ENCODE results near the gene PLXDC2.

Gene PLXDC2

DNA sequence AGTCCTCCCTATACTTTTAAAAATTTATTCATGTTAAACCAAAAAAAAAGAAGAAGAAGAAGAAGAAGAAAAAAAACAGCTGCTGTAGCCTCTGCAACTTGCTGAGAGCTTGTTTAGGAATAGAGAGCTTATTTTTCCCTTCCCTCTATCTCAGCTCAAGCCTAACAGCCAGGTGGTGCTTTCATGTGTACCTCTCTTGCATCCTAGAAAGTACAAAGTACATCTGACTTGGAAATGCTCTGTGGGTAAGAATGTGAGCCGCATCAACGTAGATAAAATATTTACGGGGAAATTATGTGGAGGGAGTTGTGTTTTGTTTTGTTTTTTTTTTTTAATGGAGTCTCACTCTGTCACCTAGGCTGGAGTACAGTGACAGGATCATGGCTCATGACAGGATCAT, 99.6 kb downstream of the PLXDC2 start:
- no peak for DNase-seq

DNA sequence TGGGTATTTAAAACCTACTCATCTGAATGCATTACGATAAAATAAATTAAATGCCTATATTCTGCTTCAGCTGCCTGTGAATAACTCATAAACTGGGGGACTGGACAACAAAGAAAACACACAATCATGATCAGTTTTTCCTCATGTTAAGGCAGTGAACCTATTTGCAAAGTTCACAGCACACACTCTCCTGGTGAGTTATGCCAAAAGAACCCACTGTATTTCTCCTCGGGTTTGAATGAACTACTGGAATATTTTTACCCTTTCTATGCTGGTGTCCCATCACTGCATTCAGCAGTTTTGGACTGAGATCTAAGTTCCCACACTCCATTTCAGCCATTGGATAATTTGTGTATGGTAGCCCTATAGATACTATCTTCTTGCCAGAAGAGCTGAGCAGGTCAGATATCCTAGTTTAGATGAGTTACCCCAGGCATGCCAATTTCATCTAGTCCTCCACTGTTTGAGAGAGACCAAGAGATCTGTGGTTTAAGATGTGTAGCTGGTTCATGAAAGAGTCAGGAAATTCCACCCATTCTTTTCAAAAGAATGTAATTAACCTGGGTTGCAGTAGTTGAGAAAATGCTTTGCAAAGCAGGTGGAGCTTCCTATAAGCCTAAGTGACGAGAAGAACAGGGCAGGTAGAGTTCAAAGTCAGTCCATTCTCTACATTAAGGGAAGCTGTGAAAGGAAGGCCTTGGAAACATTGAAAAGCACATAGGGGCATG, 101.7 kb downstream of the PLXDC2 start:
- DNase-seq, result no peak

DNA sequence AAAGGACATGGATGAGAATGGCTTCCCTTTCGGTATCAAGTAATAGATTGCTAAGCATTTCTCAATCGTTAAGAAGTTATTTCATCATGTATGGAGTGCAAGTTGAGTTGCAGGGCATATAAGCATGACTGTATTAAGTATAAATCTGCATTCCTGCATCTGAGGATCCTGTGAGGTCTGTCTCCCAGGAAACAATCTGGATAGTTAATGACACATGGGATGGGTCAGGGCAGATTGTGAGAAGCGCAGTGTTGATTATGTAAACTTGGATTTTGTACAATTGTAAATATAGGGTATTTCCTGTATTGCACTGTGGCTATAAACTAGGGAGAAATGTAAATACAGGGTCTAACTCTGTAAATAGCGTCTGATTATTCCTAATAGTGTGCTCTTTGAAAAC, 102.6 kb downstream of the PLXDC2 start:
- no peak for DNase-seq

DNA sequence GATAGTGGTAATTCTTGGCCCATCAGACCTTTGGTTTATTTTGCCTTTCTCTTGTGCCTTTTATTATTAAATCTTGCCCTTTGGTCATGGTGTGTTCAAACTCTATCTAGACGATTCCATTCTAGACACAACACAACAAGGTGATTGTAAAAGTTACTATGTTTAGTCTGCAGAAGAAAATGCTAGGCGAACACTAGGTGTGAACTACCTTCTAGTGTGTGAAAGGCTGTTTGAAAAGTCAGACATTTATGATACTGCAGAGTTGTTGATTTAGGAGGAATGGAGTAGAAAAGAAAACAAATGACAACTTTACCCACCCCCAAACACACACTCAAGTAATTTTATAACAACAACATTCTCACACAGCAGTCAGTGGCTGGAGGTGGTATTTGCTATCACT, 103.4 kb downstream of the PLXDC2 start:
- no peak for DNase-seq

DNA sequence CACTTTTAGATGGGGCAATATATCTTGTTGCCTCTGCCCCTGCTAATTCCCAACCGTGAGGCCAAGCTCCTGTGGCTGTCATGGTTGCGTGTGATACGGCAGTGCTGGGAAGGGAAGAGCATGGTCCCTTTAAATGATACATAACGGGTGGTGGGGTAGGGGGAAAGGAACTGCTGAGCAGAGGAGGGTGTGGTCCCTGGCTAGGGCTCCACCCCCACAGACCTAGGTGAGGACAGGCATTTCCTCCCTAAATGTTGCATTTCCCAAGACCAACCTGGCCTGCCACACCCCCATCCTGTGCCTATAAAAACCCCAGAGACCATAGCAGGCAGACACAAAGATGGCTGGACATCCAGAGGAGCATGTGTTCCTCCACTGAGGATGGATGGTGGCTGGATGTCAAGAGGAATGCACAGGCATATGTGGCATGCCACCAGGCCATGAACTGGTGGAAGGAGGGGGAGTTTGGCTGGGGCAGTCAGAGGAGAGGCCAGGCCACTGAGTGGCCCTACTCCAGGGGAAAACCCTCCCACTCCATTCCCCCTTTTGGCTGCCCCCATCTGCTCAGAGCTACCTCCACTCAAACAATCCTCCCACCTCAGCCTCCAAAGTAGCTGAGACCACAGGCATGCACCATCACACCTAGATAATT, 104.0 kb downstream of the PLXDC2 start:
- DNase-seq, result no peak

DNA sequence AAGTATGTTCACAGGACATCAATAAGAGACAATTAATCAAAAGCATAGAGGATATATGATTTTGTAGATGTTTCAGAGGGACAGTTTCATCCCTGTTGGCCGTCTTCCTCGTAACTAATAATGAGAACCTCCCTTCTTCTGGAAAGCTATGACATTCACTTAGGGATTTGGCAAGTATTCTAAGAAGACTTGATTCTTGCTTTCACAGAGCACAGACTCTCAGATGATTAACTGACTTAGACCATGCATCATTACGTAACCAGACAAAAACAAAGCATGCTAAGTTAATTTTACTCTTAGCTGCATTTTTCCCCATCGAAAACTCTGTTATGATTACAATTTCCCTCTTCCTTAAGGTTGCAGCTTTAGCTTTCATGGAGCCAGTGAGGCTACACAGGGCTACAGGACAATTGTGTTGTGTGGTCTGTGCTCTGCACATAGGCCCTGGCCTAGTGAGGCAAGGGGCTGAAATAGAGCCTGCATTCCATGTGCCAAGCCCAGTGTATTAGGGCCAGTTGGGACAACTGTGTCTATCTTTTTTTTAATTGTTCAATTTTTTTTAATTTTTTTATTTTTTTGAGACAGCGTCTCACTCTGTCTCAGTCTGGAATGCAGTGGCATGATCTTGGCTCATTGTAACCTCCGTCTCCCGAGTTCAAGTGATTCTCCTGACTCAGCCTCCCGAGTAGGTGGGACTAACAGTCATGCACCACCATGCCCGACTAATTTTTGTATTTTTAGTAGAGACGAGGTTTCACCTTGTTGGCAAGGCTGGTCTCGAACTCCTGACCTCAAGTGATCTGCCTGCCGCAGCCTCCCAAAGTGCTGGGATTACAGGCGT, 105.3 kb downstream of the PLXDC2 start:
- DNase-seq, result no peak

DNA sequence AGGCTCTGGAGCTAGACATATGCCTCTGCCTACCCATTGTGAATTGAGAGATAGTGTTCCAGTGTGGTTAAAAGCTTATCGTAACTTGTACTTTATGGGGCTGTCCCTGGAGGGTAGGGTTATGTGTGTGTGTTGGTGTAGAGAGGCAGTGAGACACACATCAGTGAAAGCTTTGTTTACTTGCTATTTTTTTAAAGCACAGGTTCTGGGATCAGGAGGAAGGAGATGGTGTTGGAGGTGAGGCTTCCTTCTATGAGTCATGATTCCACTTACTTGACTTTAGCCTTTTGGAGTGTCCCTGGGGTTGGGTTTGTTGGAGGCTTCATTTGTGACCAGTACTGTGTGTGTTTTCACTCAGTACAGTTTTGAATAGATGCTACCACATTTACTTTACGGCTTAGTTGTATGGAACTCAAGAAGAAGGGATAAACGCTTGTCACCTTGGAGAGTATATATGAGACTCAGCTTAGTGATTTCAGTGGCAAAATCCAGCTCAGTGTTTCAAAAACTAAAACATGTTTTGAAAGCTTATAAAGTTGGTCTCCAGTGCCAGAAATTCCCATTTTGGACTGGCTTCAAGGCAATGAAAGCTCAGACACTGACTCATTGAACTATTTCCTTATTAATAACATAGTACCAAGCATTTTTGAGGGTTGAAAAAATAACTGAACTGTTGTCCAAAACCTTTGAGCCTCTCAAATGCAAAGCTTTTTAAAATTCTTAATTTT, 106.2 kb downstream of the PLXDC2 start:
- no peak for DNase-seq

DNA sequence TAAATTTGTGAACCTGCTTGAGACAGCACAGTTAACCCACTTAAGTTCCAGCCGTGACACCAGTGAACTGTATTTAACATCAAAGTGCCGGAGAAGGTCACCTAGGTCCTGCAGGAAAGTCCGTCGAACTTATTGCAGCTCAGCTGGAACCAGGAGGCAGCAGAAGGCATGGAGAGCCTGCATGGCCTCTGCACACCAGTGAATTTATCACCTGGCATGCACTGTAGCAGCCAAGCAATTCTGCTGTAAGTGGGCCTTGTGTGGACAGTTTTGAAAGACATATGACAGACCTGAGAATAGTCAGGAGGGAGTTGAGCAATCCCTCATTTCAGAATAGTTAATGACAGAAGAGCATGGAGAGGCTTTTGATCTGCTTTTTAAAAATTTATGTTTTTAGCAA, 108.8 kb downstream of the PLXDC2 start:
- DNase-seq, result no peak

DNA sequence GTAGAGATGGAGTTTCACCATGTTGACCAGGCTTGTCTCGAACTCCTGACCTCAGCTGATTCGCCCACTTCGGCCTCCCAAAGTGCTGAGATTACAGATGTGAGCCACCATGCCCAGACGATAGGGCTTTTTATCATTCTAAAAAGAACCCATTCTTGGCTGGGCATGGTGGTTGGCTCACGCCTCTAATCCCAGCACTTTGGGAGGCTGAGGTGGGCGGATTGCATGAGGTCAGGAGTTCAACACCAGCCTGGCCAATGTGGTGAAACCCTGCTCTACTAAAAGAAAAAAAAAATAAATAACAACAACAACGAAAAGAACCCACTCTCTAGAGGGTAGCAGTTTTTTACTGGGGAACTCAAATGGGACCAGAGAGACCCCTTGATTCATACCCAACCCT, 112.7 kb downstream of the PLXDC2 start:
- no peak for DNase-seq

DNA sequence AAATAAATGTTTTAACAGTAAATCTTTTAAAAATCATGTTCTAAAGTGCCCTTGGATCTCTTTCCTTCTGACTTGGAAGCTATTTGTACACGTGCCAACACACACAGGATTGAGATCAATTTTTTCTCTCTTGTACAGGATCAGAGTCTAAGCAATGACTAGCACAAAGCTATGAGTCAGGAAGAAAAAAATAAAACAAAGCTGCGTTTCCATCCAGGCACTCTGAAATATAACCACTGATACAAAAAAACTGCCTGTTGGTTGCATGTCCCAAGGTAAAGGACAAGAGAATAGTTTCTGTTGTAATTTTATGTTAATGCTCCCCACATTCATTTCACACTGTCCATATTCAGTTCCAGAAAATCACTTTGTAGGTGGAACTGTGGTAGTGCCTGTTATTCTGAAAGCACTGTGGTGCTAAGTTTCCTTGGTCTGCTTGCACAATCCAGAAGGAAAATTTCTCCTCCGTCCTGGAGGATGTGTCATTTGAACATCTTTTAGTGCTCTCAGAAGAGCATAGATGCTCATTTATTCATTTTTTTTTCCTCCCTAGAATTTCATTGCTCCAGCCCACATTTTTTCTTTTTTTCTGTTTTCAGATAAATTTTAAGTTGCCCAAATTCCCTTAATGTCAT, 113.4 kb downstream of the PLXDC2 start:
- no peak for DNase-seq

DNA sequence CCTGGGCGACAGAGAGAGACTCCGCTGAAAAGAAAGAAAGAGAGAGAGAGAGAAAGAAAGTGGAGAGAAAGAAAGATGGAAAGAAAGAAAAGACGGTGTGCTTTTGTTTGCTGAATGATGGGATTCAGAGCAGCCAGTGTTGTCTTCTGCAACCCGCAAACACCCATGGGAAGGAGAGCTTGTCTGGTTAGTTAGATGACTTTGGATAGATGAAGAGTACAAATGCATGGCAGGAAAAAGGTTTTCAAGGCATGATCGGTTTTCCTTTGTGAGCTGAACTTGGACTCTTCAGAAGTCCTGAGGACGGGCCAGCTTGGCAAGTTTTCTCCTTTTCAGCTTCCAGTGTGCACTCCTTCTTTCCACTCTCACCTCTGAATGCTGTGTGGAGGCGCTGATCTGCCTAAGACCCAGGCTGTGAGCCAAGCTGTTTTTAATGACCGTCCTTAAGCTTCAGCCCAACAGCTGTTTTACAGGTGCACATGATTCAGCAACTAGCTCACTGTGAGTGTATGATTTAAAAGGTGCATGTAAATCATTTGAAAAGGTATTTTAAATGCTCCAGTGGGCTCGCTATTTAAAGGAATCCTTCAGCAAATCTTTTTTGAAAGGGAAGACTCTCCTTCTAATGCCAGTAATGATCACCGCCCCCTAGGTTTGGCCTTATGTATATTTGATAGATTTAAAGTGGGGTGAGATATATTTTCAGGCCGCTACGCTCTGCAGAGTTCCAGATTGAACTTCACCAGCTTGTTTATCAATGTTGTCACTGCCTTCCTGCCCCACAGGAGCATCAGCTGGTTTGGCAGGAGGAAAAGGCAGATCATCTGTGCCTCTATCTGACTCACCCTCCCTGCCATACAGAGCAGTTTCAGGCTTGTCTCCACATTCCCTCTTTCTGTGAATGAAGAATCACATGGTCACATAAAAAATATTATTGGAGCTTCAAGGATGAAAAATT, 115.0 kb downstream of the PLXDC2 start:
- no peak for DNase-seq

DNA sequence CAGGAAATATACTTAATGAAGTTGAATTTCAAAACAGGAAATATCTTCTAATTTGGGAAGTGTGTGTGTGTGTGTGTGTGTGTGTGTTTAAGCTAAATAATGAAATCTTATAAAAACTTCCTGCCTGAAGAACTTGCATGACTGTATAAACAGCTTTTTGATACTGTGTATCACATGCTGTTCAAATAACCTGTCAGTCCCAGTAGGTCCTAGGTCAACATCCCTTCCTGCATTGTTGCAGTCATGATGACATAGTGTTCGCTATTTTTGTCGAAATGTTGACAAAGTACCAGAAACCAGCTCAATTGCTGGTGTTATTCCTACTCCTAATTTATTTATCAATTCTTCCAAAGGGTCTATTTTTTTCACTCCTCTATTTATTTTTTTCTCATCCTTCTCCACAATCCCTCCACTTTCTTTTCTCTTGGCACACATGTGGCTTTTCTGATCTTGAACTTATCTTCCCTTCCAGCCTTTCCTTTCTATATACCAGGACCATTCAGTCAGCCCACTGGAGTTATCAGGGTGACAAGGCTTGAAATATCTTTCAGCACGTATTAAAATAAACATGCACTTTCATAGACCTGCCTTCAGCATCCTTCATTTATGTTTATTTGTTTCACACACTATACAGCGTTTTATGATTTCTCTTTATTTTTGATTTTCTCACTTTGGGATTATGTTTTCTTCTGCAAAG, 115.8 kb downstream of the PLXDC2 start:
- no peak for DNase-seq

DNA sequence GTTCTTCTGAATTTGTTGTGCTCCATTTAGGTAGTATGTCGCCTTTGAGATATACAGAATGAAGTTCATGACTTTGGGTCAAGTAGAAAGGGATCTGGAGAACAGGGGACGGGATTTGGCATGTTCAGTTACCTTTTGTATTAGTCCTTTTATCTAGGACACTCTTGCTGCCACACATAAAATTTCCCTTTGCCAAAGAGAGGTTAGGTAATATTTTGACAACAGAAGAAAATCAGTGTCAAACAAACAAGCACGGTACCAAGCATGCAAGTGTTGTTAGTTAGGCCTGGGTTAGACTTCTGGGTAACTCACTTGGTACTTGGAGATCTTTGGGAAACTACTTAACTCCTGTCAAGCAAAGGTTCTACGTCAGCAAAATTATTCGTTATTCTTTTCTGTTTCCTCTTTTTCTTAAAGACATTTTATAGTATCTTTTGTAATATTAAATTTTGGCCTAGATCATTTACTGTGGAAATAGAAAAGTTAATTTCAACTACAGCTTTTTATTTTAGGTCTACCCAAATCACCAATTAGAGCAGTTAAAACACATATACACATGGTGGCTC, 116.7 kb downstream of the PLXDC2 start:
- DNase-seq, result no peak

DNA sequence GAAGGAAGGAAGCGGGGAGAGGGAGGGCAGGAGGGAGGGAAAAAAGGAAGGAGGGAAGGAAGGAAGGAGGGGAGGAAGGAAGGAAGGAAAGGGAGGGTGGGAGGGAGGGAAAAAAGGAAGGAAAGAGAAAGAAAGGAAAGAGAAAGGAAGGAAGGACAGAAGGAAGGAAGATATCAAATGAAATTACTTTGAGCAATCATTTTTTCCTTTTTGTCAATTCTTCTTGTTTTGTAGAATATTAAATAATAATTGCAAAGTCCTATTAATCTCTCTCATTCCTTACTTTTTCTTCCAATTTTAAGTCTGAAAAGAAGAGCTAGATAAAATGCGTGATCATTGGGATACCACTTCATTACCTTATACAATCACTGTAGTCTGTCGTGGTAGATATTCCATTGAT, 117.5 kb downstream of the PLXDC2 start:
- DNase-seq, result no peak

DNA sequence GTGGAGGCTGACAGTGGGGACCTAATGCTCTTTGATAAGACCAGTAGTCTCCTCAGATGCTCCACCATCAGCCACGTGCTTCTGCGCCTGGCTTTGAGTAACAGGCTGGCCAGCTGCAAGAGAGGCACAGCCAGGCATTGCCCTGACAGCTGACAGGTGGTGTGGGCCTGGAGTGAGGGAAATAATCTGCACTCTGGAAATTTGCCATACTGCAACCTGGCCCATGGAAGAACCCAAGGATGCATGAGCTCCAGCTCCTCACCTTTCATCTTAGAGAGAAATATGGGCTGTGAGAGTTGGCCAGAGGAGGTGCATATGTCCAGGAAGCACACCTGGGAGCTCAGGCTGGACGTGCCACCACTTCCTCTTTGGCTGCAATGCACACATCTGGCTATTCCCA, 118.9 kb downstream of the PLXDC2 start:
- no peak for DNase-seq

DNA sequence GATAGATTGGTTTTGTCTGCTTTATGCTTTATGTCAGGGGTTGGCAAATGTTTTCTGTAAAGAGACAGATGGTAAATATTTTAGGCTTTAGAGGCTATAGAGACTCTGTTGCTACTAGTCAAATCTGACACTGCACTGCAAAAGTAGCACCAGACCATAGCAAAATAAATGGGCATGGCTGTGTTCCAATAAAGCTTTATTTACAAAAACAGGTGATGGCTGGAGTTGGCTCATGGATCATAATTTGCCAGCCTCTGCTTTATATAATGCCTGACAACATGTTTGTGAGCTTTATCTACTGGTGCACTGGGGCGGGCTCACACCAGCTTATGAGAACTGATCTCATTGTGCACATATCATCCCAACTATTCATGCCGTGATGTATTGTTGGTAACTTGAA, 120.1 kb downstream of the PLXDC2 start:
- DNase-seq, result no peak

DNA sequence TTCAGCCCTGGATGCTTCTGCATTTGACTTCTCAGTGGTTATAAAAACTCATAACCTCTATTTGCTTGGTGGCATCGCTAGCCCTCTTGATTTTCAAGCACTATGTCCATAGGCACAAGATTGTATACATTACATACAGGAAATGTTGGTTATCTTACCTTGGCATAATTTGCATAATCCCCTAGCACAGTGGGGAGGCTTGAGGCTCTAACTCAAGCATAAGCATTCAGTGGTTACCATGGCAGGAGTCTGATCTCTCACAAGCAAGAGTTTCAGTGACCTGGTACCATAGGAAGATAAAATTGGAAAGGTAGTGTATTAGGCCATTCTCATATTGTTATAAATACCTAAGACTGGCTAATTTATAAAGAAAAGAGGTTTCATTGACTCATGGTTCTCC, 121.8 kb downstream of the PLXDC2 start:
- no peak for DNase-seq

DNA sequence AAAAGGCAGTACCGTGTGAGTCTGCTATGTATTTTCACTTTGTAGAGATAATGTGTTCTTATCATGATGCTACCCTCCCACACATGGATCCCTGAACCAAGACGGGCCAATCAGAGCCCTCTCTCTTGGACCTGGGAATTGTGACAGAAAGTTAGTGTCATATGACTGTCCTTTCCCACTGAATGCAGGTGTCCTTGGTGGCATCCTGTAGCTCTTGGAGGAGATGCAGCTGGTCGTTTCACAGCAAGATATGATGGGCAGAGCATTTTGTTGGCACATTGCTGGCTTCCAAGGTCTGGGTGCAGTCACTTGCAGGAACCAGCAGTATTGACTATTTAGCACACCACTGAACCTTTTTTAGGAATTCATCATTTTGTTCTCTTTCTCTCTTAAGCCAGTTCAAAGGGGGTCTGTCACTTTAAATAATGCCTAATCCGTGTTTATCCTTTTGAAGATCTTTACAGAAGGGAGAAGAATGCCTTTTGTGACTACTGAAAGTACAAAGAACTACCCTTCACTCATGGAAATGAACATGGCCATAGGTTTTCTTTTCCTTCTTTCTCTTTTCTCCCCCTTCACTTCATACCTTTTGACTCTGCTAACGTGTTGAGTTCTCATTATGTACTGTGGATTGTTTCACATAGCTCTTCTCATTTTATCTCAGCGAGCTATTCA, 125.1 kb downstream of the PLXDC2 start:
- no peak for DNase-seq

DNA sequence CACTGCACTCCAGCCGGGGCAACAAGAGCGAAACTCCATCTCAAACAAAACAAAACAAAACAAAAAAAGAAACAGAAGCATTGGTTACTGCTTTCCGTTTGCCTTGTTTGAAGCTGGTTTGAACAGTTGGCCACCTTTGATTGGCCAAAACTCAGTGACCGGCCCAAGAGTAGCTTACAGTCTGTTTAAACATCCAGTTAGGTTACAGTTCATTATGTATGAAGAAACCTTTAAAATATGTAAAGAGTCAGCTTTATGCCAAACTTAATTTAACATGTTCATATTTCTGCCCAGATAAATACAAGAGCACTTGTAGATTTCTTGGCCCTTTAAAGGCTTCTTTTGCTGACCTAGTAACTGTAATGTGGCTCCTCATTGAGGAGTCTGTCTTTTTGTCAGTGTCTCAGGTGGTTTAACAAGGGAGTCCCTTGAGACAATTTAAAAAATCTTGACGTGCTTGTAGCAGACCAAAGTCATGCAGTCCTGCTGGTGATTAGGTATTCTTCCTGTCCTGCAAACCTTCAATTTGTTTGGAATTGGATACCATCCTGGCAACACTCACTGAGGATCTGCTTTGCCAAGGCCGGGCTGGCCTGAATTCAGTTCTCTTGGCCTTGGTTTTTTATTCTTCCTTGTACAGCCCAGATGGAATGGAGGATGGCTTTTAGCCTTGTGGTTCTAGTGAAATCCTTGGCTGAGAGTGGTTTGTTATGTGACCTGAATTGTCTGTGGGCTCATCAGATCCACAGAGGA, 128.9 kb downstream of the PLXDC2 start:
- no peak for DNase-seq

Data from stimulated activated naive CD4-positive, alpha-beta T cell (primary cell).